K562 (cell line): ENCODE data around the gene KCTD19. TPM values are rescaled to one million over a fixed set of nuclear protein-coding genes. Genes with fewer than 3 reads are reported as not detected.

Source experiments
- ATAC-seq: fragments of 200-7000 bp; cut with Tn5 transposase; 3 replicates; pipeline ENCODE4 v1.9.1; 2020; ENCODE audit warnings: moderate library complexity
- BruUV-seq: library from RNA; stranded (reverse); fragments of 400-500 nt; replicated peaks from 2 replicates; lab custom pipeline; 2021; lab: Mats Ljungman, UMichigan
- CTCF ChIA-PET: fragments of 300-600 bp; formaldehyde crosslinking; extraction: SDS; loops from one replicate; lab custom pipeline; 2021; ENCODE audit warnings: low intra/inter-chr PET ratio; lab: Yijun Ruan, JAX
- POLR2A ChIA-PET: fragments of 300-600, 350-650 bp; sonication (Branson Sonifier 250); formaldehyde crosslinking; extraction: SDS; loops from one replicate; lab custom pipeline; 2021; ENCODE audit warnings: antibody characterized with exemption, inconsistent platforms; lab: Yijun Ruan, JAX
- DNase-seq, 4 experiments: peaks; one replicate each; pipeline versions ENCODE4 v3.0.0 to v3.0.0-alpha.2; 2011 to 2018; ENCODE audit warnings: low spot score in 3 of 4, mixed read lengths in 3 of 4; ENCODE audit errors: extremely low read depth in 1 of 4
- FAIRE-seq: peaks from 2 replicates; lab custom pipeline; 2011; peaks lifted over from hg19 to GRCh38; lab: Jason Lieb, UNC
- H2AFZ ChIP-seq: 2 replicates; pipeline ENCODE4 v1.6.0; 2011; ENCODE audit warnings: low read depth, low read length, control low read depth, inconsistent platforms
- H3K27ac ChIP-seq: fragments of 200-600 bp; 3 replicates; pipeline ENCODE4 v1.8.0; 2011; ENCODE audit warnings: low read depth, mild to moderate bottlenecking, control low read depth, inconsistent platforms, low read length, moderate library complexity, mixed read lengths; ENCODE audit errors: extremely low read depth
- H3K27me3 ChIP-seq, 2 experiments: fragments of 300-600 bp in 1 of 2; 2 replicates in 1 of 2; 3 replicates in 1 of 2; pipeline versions ENCODE4 v1.6.0 to v1.8.0; 2011; ENCODE audit warnings: inconsistent platforms in 2 of 2, low read length in 2 of 2, mild to moderate bottlenecking in 1 of 2, mixed read lengths in 1 of 2, moderate library complexity in 1 of 2; ENCODE audit not compliant: control insufficient read depth in 2 of 2, insufficient read depth in 2 of 2
- H3K36me3 ChIP-seq: fragments of 300-600 bp; 3 replicates; pipeline ENCODE4 v1.8.0; 2011; ENCODE audit warnings: mild to moderate bottlenecking, low read length, inconsistent platforms; ENCODE audit not compliant: control insufficient read depth, insufficient read depth
- H3K4me1 ChIP-seq, 2 experiments: fragments of 200-600 bp in 1 of 2; replicated peaks in 1 of 2; 2 replicates in 1 of 2; 3 replicates in 1 of 2; pipeline versions ENCODE4 v1.5.1 to v1.8.0; 2011; ENCODE audit warnings: inconsistent platforms in 2 of 2, low read length in 2 of 2, mild to moderate bottlenecking in 1 of 2, mixed read lengths in 1 of 2, moderate library complexity in 1 of 2; ENCODE audit not compliant: control insufficient read depth in 2 of 2, insufficient read depth in 2 of 2
- H3K4me2 ChIP-seq: 2 replicates; pipeline ENCODE4 v1.6.1; 2011; ENCODE audit warnings: low read length, control low read depth, inconsistent platforms, mixed read lengths; ENCODE audit not compliant: insufficient read depth
- H3K4me3 ChIP-seq: fragments of 200-600 bp; sonication (generic), shearing (Covaris generic); 2 replicates; pipeline ENCODE4 v1.5.1; 2016; ENCODE audit warnings: control low read depth, inconsistent platforms
- H3K79me2 ChIP-seq: fragments of 200-600 bp; 3 replicates; pipeline ENCODE4 v1.8.0; 2011; ENCODE audit warnings: low read length, inconsistent platforms; ENCODE audit not compliant: control insufficient read depth, insufficient read depth
- H3K9ac ChIP-seq, 2 experiments: 2 replicates each; pipeline versions ENCODE4 v1.6.0 to v1.6.1; 2011; ENCODE audit warnings: low read depth in 2 of 2, low read length in 2 of 2, control low read depth in 1 of 2, inconsistent platforms in 1 of 2, mild to moderate bottlenecking in 1 of 2, mixed read lengths in 1 of 2; ENCODE audit not compliant: insufficient read depth in 1 of 2
- H3K9me1 ChIP-seq: one replicate; pipeline ENCODE4 v1.6.0; 2011; ENCODE audit warnings: inconsistent platforms, mild to moderate bottlenecking, low read length, moderate library complexity; ENCODE audit not compliant: control insufficient read depth, insufficient read depth
- H3K9me3 ChIP-seq: replicated peaks from 2 replicates; pipeline ENCODE4 v1.5.1; 2011; ENCODE audit warnings: low read depth, low read length, inconsistent platforms; ENCODE audit not compliant: control insufficient read depth, insufficient read depth
- H4K20me1 ChIP-seq: replicated peaks from 2 replicates; pipeline ENCODE4 v1.6.1; 2011; ENCODE audit warnings: low read length, inconsistent platforms, mixed read lengths; ENCODE audit not compliant: control insufficient read depth, insufficient read depth
- MLX ChIP-seq, 2 experiments: fragments of 450-650 bp in 1 of 2; sonication (generic) in 1 of 2; formaldehyde crosslinking; conservative IDR thresholded peaks; 2 replicates each; pipeline versions ENCODE4 v1.4.0 to v1.8.1; 2020 to 2022; ENCODE audit warnings: mild to moderate bottlenecking in 1 of 2, missing genetic modification reagents in 1 of 2
- NCOA4 ChIP-seq: fragments of 450-650 bp; IDR thresholded peaks from 2 replicates; pipeline ENCODE4 v1.6.1; 2018; ENCODE audit warnings: mild to moderate bottlenecking; ENCODE audit not compliant: partially characterized antibody
- NKRF ChIP-seq: fragments of 450-650 bp; IDR thresholded peaks from 2 replicates; pipeline ENCODE4 v1.6.1; 2016; ENCODE audit warnings: borderline replicate concordance
- NR2F6 ChIP-seq: fragments of 450-650 bp; formaldehyde crosslinking; IDR thresholded peaks from 2 replicates; pipeline ENCODE4 v1.4.0; 2020; ENCODE audit warnings: mild to moderate bottlenecking
- PREB ChIP-seq: sonication (generic); formaldehyde crosslinking; IDR thresholded peaks from 2 replicates; pipeline ENCODE4 v1.8.1; 2023; ENCODE audit warnings: mild to moderate bottlenecking, missing genetic modification reagents
- PTTG1 ChIP-seq: fragments of 450-650 bp; IDR thresholded peaks from 2 replicates; pipeline ENCODE4 v1.6.1; 2016; ENCODE audit warnings: low read depth, mild to moderate bottlenecking, missing genetic modification characterization, missing compliant biosample characterization
- SFPQ ChIP-seq: fragments of 200-400 bp; formaldehyde crosslinking; IDR thresholded peaks from 2 replicates; pipeline ENCODE4 v1.6.1; 2017; ENCODE audit warnings: mild to moderate bottlenecking, low read depth, low read length, moderate library complexity
- TSHZ1 ChIP-seq: fragments of 250-450 bp; sonication (Bioruptor Pico); IDR thresholded peaks from 2 replicates; pipeline ENCODE4 v1.4.0; 2020; ENCODE audit warnings: mild to moderate bottlenecking, moderate library complexity
- YBX1 ChIP-seq: fragments of 450-650 bp; IDR thresholded peaks from 2 replicates; pipeline ENCODE4 v1.7.1; 2016; ENCODE audit warnings: mild to moderate bottlenecking
- ZBTB1 ChIP-seq: sonication (generic); formaldehyde crosslinking; IDR thresholded peaks from 2 replicates; pipeline ENCODE4 v1.8.1; 2023; ENCODE audit warnings: missing genetic modification reagents, low read depth, mild to moderate bottlenecking, borderline replicate concordance
- ZFP30 ChIP-seq: fragments of 250-450 bp; sonication (Bioruptor Pico); IDR thresholded peaks from 2 replicates; pipeline ENCODE4 v1.8.0; 2022; ENCODE audit warnings: moderate library complexity, mild to moderate bottlenecking, inconsistent platforms, borderline replicate concordance
- ZKSCAN8 ChIP-seq: fragments of 200-800 bp; sonication (Bioruptor generic); IDR thresholded peaks from 2 replicates; pipeline ENCODE4 v1.6.1; 2016; ENCODE audit warnings: missing genetic modification characterization, missing compliant biosample characterization
- ZNF41 ChIP-seq: fragments of 250-450 bp; sonication (Bioruptor Pico); conservative IDR thresholded peaks from 2 replicates; pipeline ENCODE4 v1.4.0; 2020; ENCODE audit warnings: mild to moderate bottlenecking
- WGBS: fragments of 100-300 bp; shearing (Covaris generic); methylation state at CpG from one replicate; pipeline ENCODE4 v1.1.6; 2016; ENCODE audit warnings: low coverage, mixed read lengths; ENCODE audit not compliant: insufficient coverage; ENCODE audit errors: missing lambda C conversion rate; 5-methylcytosine and 5-hydroxymethylcytosine counted together
- in situ Hi-C: fragments of 300-500 bp; cut with MboI; formaldehyde crosslinking; loops from 4 replicates; pipeline ENCODE4 v1.15.0; 2018; ENCODE audit warnings: inconsistent platforms, mixed read lengths
- intact Hi-C: fragments of 100-400 bp; cut with micrococcal nuclease; formaldehyde crosslinking; loops from 2 replicates; pipeline ENCODE4 v1.14.2; 2022
- polyA plus RNA-seq, 8 experiments: library from polyadenylated mRNA; depleted of rRNA in 4 of 8; stranded (reverse) in 5 of 8; unstranded in 3 of 8; fragments of >200 nt; fragmentation: Nextera tagmentation in 2 of 8; fragmentation: Illumina TruSeq in 1 of 8; extraction: Ambion mirVana in 2 of 8; extraction: Trizol in 1 of 8; gene quantifications; 2 replicates each; pipeline versions ENCODE4 v1.2.1 to v1.2.3, GENCODE V29; 2011 to 2014; ENCODE audit warnings: inconsistent platforms in 1 of 8, missing spikeins in 1 of 8
- total RNA-seq, 7 experiments: library from RNA; depleted of rRNA in 6 of 7; stranded (reverse); fragments of >200 nt in 6 of 7; fragmentation: Illumina TruSeq in 2 of 7; extraction: Trizol in 2 of 7; gene quantifications; 2 replicates each; pipeline versions ENCODE4 v1.2.1 to v1.2.3, GENCODE V29; 2011 to 2021; ENCODE audit warnings: low replicate concordance in 1 of 7

Gene KCTD19
- total and polyA plus RNA-seq, 9 of the 15 experiments (the other 6 are each of a cell fraction or from before 2014, with no cell fraction given) = 0.03 to 0.91 (median 0.22) TPM; not detected in 2

- CTCF ChIA-PET = no interaction called here
- BruUV-seq = no TSS peak
- POLR2A ChIA-PET = no interaction called here
- no peak for FAIRE-seq
- ATAC-seq = no peak
- Histone ChIP-seq H3K27me3 (no peaks in the 10 kb centered on the region), H2AFZ (no peak overlapping the region), H3K9me1 (no peaks in the 10 kb centered on the region), H4K20me1 (no peaks in the 10 kb centered on the region), H3K9me3 (no peaks in the 10 kb centered on the region), H3K9ac (no peak overlapping the region), H3K4me1 (no peaks in the 10 kb centered on the region; a peak in 1 of 5 replicates), H3K79me2 (no peaks in the 10 kb centered on the region), H3K4me2 (no peak overlapping the region), H3K4me3 (no peak overlapping the region), H3K27ac (no peak overlapping the region), H3K36me3 (no peaks in the 10 kb centered on the region)
- WGBS = 8% methylated on average over 2 of the region's 2 CpGs
- intact Hi-C loops (no loop called here), in situ Hi-C loops (no loop called here)
- no peak for DNase-seq
- TF ChIP-seq MLX (CRISPR knock-in tag; conservative IDR thresholded peaks at IDR 0.05) (no peak), ZKSCAN8 (CRISPR knock-in tag) (no peak), NKRF (no peak), SFPQ (no peak), PREB (CRISPR knock-in tag) (no peak), TSHZ1 (no peak), ZFP30 (CRISPR knock-in tag) (no peak), NR2F6 (CRISPR knock-in tag) (no peak), YBX1 (no peak), ZBTB1 (no peak), ZNF41 (CRISPR knock-in tag) (no peak), PTTG1 (no peak), NCOA4 (no peak)
These were observed 6.8 kb upstream of the KCTD19 start for GRCh38 chr16:67333315-67333714.
